CD4-positive, alpha-beta T cell treated with Interferon alpha-2 for 1 hour (primary cell): ENCODE measurements around the gene MTUS2.
"Not testable (repeated sequence)": the region's sequence is repeated elsewhere in the genome, so short reads cannot be mapped to it uniquely, and the experiment has no call there.

ENCODE experiments used
- DNase-seq, 2 donors: peaks; one replicate each; pipeline ENCODE4 v3.0.0-alpha.2; 2020 to 2022

The MTUS2 gene

DNA sequence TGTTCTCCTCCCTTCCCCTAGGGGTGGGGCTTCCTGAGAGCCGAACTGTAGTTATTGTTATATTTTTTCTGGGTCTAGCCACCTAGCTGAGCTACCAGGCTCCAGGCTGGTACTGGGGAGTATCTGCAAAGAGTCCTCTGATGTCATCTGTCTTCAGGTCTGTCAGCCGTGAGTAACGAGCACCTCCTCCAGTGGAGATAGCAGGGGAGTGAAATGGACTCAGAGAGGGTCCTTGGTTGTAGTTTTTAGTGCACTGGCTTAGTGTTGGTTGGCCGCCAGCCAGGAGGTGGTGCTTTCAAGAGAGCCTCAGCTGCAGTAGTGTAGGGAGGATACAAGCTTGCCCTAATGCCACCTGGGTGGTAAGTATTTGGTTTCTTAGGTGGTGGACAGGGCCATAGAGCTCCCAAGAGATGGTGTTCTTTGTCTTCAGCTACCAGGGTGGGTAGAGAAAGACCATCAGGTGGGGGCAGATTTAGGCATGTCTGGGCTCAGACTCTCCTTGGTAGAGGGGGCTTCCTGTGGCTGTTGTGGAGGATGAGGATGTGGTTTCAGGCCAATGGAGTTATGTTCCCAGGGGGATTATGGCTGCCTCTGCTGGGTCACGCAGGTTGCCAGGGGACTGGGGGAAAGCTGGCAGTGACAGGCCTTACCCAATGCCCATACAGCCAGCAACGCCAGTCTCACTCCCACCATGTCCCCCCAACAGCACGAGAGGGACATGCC lies 525.9 kb downstream of the MTUS2 start:
- DNase-seq, result not testable (repeated sequence)

DNA sequence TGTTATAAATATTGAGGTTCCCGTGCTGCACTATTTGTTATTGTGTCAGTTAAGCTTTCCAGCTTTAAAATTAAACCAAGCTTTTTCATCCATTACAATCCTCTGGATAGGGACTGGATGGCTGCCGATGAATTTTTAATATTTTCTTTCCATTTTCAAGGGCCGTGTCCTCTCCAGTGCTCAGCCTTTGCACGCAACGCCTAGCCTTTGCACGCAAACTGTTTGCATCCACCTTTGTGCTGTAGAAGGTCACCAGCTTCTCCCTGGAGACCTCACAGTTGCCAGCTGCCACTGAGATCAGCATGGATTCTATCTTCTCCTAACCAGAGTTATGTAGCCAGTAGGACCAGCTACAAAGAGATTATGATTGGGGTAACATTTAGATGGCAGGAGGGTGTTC lies 534.9 kb downstream of the MTUS2 start:
- no peak for DNase-seq

DNA sequence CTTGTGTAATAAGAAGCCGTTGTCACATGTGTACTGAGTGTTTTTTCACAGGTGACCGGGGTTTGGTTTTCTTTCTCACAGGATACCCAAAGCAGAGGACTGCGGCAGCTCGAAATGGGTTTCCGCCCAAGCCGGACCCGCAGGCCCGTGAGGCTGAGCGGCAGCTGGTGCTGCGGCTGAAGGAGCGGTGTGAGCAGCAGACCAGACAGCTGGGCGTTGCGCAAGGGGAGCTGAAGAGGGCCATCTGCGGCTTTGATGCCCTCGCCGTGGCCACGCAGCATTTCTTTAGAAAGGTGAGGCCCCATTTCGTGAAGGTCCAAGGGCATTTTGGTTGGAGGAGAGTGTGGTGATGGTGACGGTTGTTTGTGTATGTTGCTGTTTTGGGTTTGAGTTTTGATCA lies 539.0 kb downstream of the MTUS2 start:
- DNase-seq, result no peak

DNA sequence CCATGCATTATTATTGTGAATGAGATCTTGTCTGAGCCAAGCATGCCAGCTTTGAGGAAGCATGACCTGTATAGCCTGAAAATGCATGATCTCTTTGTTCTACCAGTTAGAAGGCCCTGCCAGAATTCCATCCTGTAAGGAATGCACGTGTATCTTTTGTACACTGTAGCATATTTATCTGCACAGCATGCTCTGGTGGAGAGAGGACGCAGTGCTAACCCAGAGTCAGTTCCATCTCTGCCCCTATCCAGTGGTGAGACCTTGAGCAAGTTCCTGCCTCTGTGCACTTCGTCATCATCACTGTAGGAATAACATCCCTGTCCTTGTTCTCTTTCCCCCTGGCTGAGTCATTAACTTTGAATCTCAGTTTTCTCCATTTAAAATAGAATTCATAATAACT lies 541.6 kb downstream of the MTUS2 start:
- DNase-seq, result no peak

DNA sequence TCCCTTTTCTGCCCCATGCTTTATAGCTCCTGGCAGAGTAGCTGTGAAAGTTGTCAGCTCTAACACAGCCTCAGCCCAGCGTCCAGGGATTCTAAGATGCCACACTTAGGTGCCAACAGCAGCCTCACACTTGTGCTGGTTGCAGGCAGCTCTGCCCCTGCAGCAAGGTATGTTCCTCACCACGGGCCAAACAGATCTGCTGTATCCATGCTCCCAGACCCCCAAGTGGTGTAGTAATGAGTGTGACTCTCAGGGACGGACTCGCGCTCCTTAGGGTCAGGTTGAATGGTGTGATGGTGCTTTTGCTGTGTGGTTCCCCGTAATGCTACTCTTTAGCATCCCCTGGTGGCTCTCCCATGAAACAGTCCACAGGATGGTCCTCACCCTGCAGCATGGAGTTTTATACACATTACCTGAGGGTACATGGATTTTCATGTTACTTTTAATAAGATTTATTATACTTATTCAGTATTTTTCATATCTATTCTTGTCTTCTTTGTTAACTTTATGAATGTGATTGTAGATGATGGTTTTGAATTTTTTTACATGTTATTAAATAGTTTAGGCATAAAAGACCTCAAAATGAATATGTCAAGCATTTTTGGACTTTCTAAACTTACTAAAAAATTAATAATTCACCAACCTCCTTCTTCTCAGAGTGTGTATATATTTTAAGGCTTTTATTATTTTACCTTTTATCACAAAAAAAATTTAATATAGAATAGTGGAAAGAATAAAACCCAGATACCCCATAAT lies 542.9 kb downstream of the MTUS2 start:
- peak; percentile 9 to 53 for DNase-seq

DNA sequence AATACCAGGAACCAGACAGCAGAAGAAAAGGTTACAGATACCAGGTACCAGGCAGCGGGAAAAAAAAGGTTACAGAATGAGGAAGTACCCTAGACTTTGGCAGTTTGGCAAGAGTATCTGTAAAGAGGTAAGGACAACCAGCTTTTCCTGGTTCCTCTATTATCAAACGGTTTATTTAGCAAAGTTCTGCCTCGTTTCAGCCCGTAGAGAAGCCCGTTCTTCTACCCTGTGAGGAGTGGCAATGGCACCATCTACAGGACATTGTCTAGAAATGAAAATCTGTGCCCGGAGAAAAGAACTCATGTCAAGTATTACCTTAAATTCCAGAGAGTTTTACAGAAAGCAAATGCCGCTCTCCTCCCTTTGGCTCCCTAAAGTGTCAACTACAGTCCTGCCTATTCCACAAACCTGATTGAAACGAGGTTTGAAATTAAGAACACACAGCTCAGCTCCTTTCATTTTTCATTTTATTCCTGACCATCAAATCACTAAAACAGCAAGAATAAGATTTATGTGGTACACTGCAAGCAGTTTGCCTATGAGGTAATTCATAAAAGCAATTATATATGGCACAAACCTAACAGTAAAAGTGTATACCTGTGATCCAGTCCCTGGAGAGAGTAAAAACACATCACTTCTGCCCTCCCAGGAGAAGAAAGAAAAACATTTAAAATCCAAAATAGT lies 549.1 kb downstream of the MTUS2 start:
- DNase-seq, result peak in 1 of 2 donors; percentile 37

DNA sequence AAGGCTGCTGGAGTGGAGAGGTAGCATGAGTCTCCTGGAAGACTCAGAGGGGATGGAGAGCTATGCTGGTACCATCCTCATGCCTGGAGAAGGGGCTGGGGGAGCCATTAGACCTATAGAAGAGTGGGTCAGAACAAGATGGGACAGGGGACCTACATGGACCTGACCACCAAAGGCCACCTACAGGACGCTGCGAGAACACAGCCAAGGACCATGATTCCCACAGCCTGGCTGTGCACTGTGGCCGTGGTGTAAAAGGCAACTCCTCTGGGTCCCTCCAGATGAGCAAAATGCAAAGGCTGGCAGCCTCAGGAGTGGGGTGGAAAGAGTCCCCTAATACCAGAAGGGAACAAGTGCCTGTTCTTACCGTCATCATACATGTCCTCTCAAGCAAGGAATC lies 559.1 kb downstream of the MTUS2 start:
- no peak for DNase-seq

DNA sequence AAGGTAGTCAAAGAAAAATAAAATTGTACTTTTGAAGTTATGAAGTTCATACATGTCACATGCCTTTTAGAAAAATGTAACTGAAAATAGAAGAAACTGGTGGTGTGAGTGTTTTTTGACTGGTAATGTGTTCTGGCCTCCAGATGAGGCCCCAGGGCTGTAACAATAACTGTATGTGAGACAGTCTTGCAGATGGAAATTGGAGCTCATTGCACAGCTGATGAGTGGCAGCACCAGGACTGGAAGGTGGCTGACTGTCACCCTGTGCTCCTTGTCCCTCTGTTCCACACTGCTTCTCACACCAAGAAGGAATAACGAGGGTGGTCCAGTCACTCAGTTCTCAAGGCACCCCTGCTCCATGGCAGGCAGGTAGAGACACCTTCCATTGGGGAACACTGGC lies 559.7 kb downstream of the MTUS2 start:
- no peak for DNase-seq

DNA sequence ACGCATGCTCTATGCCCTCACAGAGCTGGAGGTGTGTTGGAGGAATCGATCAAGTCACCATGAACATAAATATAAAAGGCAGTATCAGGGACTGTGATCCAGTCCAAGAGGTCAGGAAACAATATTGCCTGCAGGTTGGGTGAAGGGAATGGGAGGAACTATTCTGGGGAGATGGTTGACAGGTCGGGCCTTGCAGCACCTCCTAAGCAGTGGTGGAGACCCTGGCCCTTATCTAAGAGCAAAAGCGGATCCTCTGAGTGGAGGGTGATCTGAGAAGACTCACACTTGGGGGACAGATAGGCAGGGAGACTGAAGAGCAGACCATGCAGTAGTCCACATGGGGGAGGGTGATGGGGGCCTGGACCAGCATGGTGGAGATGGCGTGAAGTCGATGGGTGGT lies 561.9 kb downstream of the MTUS2 start:
- no peak for DNase-seq

DNA sequence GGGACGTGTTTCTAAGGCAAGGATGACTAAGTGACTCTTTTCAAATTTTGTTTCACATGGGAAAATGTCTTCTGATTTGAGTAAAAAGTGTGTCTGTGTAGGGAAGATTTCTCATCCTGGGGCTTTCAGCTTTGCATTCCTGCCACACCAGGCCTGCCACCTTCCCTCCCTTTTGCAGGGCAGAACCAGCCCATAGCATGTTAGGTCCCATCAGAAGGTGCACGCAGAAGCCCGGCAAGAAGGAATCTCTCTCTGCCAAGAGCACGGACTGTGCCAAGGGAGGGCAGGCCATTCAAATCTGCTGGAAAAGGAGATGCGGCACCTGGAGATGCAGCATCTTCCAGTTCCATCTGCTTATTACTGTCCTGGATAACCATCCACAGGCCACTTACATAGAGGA lies 563.3 kb downstream of the MTUS2 start:
- DNase-seq, result no peak

DNA sequence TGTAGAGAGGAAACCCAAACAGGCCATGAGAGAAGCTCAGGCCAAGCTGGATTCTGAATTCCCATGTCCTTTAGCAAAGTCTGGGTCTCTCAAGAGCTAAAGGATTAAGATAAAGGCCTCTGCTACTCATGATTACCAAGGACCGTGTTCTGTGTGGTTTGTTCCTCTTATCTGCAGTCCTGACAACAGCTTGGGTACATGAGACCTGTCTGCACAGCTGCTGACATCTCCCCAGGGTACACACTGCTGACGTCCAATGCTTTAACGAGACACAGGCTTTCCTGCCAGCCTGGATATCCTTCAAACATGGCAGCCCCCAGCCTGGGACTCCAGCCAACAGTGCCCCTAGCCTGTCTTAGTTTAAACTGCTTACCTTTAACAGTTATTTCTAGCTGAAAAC lies 564.3 kb downstream of the MTUS2 start:
- no peak for DNase-seq

DNA sequence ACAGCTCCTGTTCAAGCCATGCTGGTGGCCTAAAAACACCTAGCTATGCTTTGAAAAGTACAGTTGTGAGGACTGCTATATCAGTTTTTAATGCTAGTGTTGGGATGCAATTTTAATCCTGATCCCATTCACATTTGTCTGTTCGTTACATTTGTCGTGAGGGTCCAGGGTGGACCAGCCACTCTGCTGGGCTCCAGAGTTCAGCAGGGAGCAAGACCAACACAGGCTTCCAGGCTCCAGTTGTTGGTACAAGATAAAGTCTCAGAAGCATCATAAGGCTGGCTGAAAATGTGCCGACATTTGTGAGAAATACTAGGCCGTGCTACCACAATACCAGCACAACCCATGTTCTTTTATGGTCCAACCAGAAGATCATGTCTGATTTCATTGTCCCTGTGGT lies 564.7 kb downstream of the MTUS2 start:
- no peak for DNase-seq

DNA sequence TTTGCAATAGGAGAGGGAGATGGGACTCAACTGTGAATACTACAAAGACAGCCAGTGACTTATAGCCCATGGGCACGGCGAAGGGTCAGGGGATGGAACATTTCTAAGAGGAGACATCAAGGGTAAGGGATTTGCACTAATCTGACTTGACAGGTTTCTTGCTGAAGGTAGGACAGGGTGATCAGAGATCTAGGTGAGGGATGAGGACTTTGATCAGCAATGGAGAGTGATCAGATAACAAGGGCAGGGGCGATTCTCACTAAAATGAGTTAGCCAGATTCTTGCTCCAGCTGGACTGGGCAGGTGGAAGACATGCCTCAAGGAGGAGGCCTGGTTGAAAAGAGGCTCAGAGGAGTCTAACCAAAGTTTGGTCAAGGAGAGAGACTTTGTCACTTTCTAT lies 566.1 kb downstream of the MTUS2 start:
- no peak for DNase-seq

DNA sequence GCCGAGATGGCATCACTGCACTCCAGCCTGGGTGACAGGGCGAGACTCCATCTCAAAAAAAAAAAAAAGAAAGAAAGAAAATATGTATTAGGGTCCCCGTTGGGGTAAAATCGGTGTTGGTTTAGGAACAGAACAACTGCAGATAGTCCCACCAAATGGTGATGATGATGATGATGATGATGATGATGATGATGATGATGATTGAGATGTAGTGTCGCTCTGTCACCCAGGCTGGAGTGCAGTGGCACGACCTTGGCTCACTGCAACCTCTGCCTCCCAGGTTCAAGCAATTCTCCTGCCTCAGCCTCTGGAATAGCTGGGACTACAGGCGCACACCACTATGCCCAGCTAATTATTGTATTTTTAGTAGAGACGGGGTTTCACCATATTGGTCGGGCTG lies 570.5 kb downstream of the MTUS2 start:
- DNase-seq, result not testable (repeated sequence)

DNA sequence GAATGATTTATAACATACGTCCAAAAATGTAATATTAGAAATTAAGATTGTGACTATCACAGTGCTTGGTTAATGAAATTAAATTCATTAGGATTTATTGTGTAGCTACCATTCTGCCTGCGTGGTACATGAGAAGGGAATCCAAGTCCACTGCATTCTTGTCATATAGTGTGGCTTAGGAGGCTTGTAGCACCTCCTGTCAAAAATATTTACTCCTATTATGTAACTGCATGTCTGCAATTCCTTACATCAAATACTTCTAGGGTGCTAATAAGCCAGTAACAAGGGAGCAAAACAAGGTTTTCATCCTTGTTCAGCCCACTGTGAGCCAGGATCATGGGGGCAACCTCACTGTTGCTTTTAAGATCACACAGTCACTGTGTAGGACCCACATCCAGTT lies 576.3 kb downstream of the MTUS2 start:
- no peak for DNase-seq

DNA sequence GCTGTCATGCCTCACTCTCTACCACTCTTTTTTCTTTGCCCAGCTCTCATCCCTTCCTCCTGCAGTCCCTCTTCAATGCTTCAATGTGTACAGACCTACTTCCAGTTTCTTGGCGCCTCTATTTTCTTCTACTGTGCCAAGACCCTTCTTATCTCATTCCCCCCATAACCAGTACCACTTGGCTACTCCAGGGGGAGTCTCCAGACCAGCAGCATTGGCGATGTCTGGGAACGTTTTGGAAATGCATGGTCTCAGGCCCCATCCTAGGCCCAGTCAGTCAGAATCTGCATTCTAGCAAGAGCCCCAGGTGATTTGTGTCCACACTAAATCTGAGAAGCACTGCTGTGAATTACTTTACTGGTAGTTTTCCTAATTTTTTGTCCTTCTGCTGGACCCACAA lies 577.1 kb downstream of the MTUS2 start:
- no peak for DNase-seq

DNA sequence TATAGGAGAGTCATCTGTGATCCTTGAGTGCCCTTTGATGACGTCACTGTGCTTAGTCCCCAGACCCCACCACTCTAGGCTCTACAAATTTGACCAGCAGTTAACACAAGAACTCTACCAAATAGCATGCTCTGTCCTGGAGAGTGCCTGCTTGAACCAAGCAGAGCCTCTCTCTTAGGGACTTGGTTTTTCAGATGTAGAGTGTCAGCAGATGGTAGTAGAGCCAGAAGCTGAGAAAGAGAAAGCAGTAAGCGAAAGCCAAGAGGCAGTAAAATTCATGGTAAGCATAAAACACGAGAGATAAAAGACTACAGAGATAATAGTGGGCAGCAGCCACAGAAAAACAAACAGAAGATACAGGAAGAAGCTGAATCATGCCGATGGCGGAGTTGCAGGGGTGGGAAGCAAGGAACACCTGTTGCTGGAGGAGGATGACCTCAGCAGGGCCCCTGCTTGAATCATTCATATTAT lies 582.1 kb downstream of the MTUS2 start:
- DNase-seq, result no peak

DNA sequence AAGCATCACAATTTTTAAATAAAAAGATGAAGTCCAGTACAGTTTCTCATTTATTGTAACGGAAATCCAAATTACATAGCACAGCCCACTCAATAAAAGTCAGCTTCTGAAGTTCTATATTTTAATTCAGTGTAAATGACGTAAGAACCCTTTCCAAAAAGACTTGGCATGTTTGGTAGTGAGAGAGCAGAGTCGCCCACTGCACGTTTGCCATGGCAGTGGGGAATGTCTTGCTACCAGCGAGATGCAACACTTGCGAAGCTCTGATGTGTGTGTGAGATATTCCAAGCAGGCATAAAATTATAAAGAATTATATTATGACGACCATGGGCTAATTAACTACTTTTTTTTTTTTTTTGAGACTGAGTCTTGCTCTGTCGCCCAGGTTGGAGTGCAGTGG lies 585.3 kb downstream of the MTUS2 start:
- no peak for DNase-seq

DNA sequence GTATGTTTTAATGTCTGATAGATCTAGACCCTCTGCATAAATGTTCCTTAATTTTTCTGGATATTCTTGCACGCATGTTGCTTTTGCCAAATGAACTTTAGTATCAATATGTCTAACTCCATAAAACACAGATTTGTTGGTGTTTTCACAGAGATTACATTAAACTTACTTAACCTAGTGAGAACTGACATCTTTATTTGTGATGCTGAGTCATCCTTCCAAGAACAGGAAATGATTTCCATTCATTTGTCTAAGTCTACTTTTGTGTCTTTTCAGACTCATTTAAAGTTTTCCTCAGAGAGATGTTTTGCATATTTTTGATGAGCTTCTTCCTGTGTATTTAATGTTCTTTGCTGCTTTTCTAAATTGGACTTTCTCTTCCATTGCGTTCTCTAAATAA lies 591.3 kb downstream of the MTUS2 start:
- no peak for DNase-seq

DNA sequence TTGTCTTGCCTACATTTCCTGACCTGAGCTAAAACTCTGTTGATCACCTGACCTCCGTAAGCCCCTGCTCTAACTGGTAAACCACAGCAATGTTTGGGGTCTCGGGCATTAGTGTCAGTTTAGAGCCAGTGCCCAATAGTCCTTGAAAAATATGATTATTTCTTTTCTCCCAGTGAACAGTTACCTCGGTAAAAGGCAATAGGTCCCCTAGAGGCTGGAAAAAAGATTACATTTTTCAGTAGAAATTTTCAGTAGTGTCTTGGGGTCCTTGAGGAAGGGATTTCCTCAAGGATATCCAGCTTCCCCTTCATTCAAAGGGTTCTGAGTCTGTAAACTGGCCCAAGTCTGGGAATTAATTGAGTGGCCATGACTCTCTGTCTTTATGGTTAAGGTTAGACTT lies 597.9 kb downstream of the MTUS2 start:
- no peak for DNase-seq

DNA sequence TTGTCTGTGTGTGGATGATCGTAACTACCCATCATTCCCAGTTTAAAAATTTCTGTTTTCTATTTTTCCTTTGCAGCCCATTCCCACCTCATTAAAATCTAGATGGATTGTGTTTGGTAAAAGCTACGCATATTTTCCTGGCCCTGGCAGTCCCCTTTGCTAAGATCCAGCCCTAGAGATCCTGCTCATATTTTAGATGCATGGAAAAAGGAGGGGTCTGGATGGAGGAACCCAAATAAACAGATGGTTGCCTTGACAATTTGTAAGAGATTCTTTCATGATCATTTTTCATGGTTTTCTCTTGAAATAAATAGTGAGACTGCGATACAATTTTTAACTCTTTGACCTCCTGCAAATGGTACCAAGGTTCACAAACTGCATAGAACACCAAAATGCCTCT lies 601.0 kb downstream of the MTUS2 start:
- DNase-seq, result no peak

DNA sequence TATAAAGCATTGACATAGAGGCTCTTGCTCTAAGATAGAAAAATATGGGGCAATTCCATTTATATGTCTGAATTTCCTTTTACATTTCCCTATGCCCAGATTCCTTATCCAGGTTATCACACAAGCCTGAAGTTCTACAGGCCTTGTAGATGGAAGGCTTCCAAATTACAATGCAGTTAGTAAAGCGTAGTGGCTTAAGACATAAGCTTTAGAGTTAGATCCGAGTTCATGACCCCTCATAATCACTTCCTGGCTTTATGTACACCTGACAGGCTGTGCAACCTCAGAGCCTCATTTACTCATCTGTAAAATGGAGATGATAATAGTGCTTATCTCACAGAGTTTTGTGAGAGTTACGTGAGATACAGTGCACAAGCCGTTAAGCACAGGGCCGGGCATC lies 601.9 kb downstream of the MTUS2 start:
- DNase-seq, result no peak

DNA sequence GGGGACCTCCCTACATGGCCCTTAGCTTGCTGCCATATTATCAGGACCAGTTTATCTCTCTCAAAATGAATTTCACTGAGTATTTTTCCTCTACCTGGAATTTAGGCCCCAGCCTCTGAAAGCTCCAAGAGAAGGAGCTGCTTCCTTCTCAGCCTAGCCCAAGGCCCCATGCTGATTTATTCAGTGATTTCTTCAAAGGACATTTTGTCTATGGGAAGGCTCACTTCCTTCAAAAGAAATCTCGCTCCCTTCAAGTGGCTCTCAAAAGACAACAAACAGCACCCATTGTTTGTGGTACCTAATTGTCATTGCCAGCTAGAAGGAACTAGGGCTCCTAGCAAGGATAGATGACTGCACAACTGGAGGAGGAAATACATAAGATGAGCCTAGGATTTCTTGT lies 602.9 kb downstream of the MTUS2 start:
- no peak for DNase-seq

DNA sequence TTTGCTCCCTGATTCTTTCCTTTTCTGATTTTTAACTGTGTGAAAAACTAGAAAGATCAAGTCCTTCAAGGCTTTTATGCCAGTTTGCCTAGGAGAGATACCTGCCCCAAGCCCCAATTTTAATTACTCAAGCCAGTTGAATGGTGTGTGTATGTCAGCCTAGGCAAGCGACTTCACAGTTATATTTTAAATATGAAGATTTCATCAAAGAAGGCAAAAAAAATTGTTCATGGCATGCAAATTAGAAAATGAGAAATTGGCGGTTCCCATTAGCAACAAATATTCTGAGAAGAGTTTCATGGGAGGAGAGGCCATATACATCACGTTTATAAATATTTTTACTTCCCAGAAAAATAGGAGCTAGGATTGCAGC lies 607.8 kb downstream of the MTUS2 start:
- DNase-seq, result no peak
